IMR-90 (cell line): Measurements from ENCODE around the gene KIF21A. TPM values are rescaled to one million over a fixed set of nuclear protein-coding genes. Genes with fewer than 3 reads are reported as not detected.

ENCODE experiments used
- ATAC-seq: fragments of 200-7000 bp; cut with Tn5 transposase; 2 replicates; pipeline ENCODE4 v1.9.1; 2020; ENCODE audit warnings: low read depth, mild to moderate bottlenecking, moderate library complexity
- BruUV-seq: library from RNA; stranded (reverse); fragments of 400-500 nt; replicated peaks from 2 replicates; lab custom pipeline; 2021; lab: Mats Ljungman, UMichigan
- CTCF ChIA-PET: fragments of 300-600 bp; formaldehyde crosslinking; extraction: SDS; loops from one replicate; lab custom pipeline; 2021; ENCODE audit warnings: antibody characterized with exemption; lab: Yijun Ruan, JAX
- POLR2A ChIA-PET: fragments of 300-600 bp; sonication (Branson Sonifier 250); formaldehyde crosslinking; loops from one replicate; lab custom pipeline; 2022; ENCODE audit warnings: antibody characterized with exemption; ENCODE audit not compliant: unreplicated experiment; lab: Charles Lee
- DNase-seq: peaks from one replicate; pipeline ENCODE4 v3.0.0; 2013
- H2AFZ ChIP-seq: replicated peaks from 2 replicates; pipeline ENCODE3; 2013; ENCODE audit warnings: low read length, mild to moderate bottlenecking; ENCODE audit not compliant: poor library complexity
- H2AK5ac ChIP-seq: 2 replicates; pipeline ENCODE4 v1.6.1; 2013; ENCODE audit warnings: low read depth, low read length, inconsistent platforms
- H2AK9ac ChIP-seq: replicated peaks from 2 replicates; pipeline ENCODE3; 2013; ENCODE audit warnings: mild to moderate bottlenecking, low read depth, low read length, moderate library complexity; ENCODE audit not compliant: poor library complexity
- H2BK120ac ChIP-seq: 2 replicates; pipeline ENCODE4 v1.6.1; 2013; ENCODE audit warnings: low read depth, low read length, inconsistent platforms
- H2BK15ac ChIP-seq: 3 replicates; pipeline ENCODE4 v1.6.1; 2013; ENCODE audit warnings: low read depth, low read length, inconsistent platforms
- H2BK20ac ChIP-seq: 2 replicates; pipeline ENCODE4 v1.6.1; 2013; ENCODE audit warnings: low read depth, mild to moderate bottlenecking, inconsistent platforms, low read length, moderate library complexity
- H2BK5ac ChIP-seq: 2 replicates; pipeline ENCODE4 v1.6.1; 2013; ENCODE audit warnings: mild to moderate bottlenecking, low read depth, low read length, inconsistent platforms; ENCODE audit not compliant: poor library complexity, severe bottlenecking
- H3K14ac ChIP-seq: replicated peaks from 2 replicates; pipeline ENCODE4 v1.6.1; 2013; ENCODE audit warnings: low read depth, low read length, inconsistent platforms
- H3K18ac ChIP-seq: 2 replicates; pipeline ENCODE4 v1.6.1; 2013; ENCODE audit warnings: low read depth, low read length, control low read depth
- H3K23ac ChIP-seq: 2 replicates; pipeline ENCODE4 v1.6.1; 2013; ENCODE audit warnings: low read depth, low read length, inconsistent platforms
- H3K27ac ChIP-seq: 2 replicates; pipeline ENCODE4 v1.5.1; 2013; ENCODE audit warnings: mild to moderate bottlenecking, control low read depth, low read length; ENCODE audit not compliant: insufficient read depth
- H3K27me3 ChIP-seq: 2 replicates; pipeline ENCODE4 v1.6.1; 2013; ENCODE audit warnings: low read length; ENCODE audit not compliant: control insufficient read depth, insufficient read depth
- H3K36me3 ChIP-seq: 2 replicates; pipeline ENCODE4 v1.6.1; 2013; ENCODE audit warnings: low read length, mixed read lengths; ENCODE audit not compliant: control insufficient read depth, insufficient read depth
- H3K4ac ChIP-seq: 2 replicates; pipeline ENCODE4 v1.6.1; 2013; ENCODE audit warnings: low read depth, low read length, inconsistent platforms
- H3K4me1 ChIP-seq: 2 replicates; pipeline ENCODE4 v1.6.1; 2013; ENCODE audit warnings: low read length, mixed read lengths; ENCODE audit not compliant: control insufficient read depth, insufficient read depth
- H3K4me2 ChIP-seq: 2 replicates; pipeline ENCODE4 v1.6.1; 2013; ENCODE audit warnings: low read depth, mild to moderate bottlenecking, control low read depth, low read length, moderate library complexity
- H3K4me3 ChIP-seq: 2 replicates; pipeline ENCODE4 v1.5.1; 2013; ENCODE audit warnings: low read depth, mild to moderate bottlenecking, control low read depth, low read length, moderate library complexity; ENCODE audit not compliant: insufficient read depth
- H3K56ac ChIP-seq: 2 replicates; pipeline ENCODE4 v1.6.1; 2013; ENCODE audit warnings: low read length, inconsistent platforms; ENCODE audit not compliant: insufficient read depth; ENCODE audit errors: extremely low read depth
- H3K79me1 ChIP-seq, 2 experiments: 2 replicates each; pipeline ENCODE4 v1.6.1; 2013; ENCODE audit warnings: low read length in 2 of 2, inconsistent platforms in 1 of 2, low read depth in 1 of 2
- H3K9ac ChIP-seq: 2 replicates; pipeline ENCODE4 v1.6.1; 2013; ENCODE audit warnings: low read depth, low read length, control low read depth
- H3K9me1 ChIP-seq: 2 replicates; pipeline ENCODE4 v1.6.1; 2013; ENCODE audit warnings: low read length, inconsistent platforms; ENCODE audit not compliant: insufficient read depth
- H3K9me3 ChIP-seq: 2 replicates; pipeline ENCODE4 v1.6.1; 2013; ENCODE audit warnings: low read length; ENCODE audit not compliant: control insufficient read depth, insufficient read depth
- H4K20me1 ChIP-seq: 2 replicates; pipeline ENCODE4 v1.6.1; 2013; ENCODE audit warnings: low read length, inconsistent platforms; ENCODE audit not compliant: insufficient read depth
- H4K5ac ChIP-seq: 2 replicates; pipeline ENCODE4 v1.6.1; 2013; ENCODE audit warnings: mild to moderate bottlenecking, low read depth, low read length, control low read depth
- H4K8ac ChIP-seq, 2 experiments: 2 replicates each; pipeline ENCODE4 v1.6.1; 2013; ENCODE audit warnings: low read depth in 2 of 2, low read length in 2 of 2, control low read depth in 1 of 2, inconsistent platforms in 1 of 2
- H4K91ac ChIP-seq: 2 replicates; pipeline ENCODE4 v1.6.1; 2013; ENCODE audit warnings: low read depth, low read length, inconsistent platforms; ENCODE audit not compliant: insufficient read depth
- CEBPB ChIP-seq: IDR thresholded peaks from 2 replicates; pipeline ENCODE4 v1.6.1; 2012; ENCODE audit warnings: low read depth, low read length, improper control_type of control experiment
- CTCF ChIP-seq: conservative IDR thresholded peaks from 2 replicates; pipeline ENCODE4 v1.5.1; 2012; ENCODE audit warnings: mild to moderate bottlenecking, low read depth, low read length, improper control_type of control experiment
- ELK1 ChIP-seq: fragments of 150-350 bp; IDR thresholded peaks from 2 replicates; pipeline ENCODE4 v1.6.1; 2016; ENCODE audit warnings: low read depth, mild to moderate bottlenecking, low read length, moderate library complexity, borderline replicate concordance
- MAZ ChIP-seq: IDR thresholded peaks from 2 replicates; pipeline ENCODE4 v1.6.1; 2012; ENCODE audit warnings: low read depth, mild to moderate bottlenecking, low read length, improper control_type of control experiment, moderate library complexity, borderline replicate concordance
- POLR2A ChIP-seq: IDR thresholded peaks from 2 replicates; pipeline ENCODE4 v1.6.1; 2012; ENCODE audit warnings: mild to moderate bottlenecking, low read depth, low read length
- RCOR1 ChIP-seq: IDR thresholded peaks from 2 replicates; pipeline ENCODE4 v1.6.1; 2012; ENCODE audit warnings: mild to moderate bottlenecking, low read length, improper control_type of control experiment; ENCODE audit not compliant: insufficient replicate concordance
- RFX5 ChIP-seq: IDR thresholded peaks from 2 replicates; pipeline ENCODE4 v1.8.0; 2012; ENCODE audit warnings: low read depth, mild to moderate bottlenecking, low read length, moderate library complexity
- WGBS, 2 experiments: methylation state at CpG; one replicate each; pipeline versions ENCODE4 v1.1.5 to v1.1.7; 2013; ENCODE audit warnings: missing lambda C conversion rate in 2 of 2; ENCODE audit not compliant: insufficient read length in 1 of 2; ENCODE audit errors: extremely low coverage in 2 of 2; 5-methylcytosine and 5-hydroxymethylcytosine counted together
- dilution Hi-C: fragments of 300-500 bp; cut with HindIII; formaldehyde crosslinking; loops from one replicate; pipeline ENCODE4 v1.14.3; 2018; ENCODE audit warnings: low sequenced_read_pairs; ENCODE audit not compliant: unreplicated experiment
- in situ Hi-C: fragments of 300-500 bp; cut with MboI; formaldehyde crosslinking; loops from 3 replicates; pipeline ENCODE4 v1.14.3; 2019; ENCODE audit warnings: low sequenced_read_pairs, inconsistent platforms, mixed read lengths
- intact Hi-C: fragments of 100-400 bp; cut with micrococcal nuclease; formaldehyde crosslinking; loops from 2 replicates; pipeline ENCODE4 v1.10.0; 2022
- polyA plus RNA-seq, 3 experiments: library from polyadenylated mRNA; depleted of rRNA; stranded (reverse); fragments of >200 nt; gene quantifications; 2 replicates each; pipeline ENCODE4 v1.2.3, GENCODE V29; 2012; ENCODE audit warnings: low replicate concordance in 1 of 3
- total RNA-seq: library from RNA; depleted of rRNA; stranded (reverse); fragments of >200 nt; gene quantifications from 2 replicates; pipeline ENCODE4 v1.2.3, GENCODE V29; 2012

Gene KIF21A
- total and polyA plus RNA-seq, 2 of the 4 experiments (the other 2 are of a cell fraction) = 0.38 to 1.1 TPM

DNA sequence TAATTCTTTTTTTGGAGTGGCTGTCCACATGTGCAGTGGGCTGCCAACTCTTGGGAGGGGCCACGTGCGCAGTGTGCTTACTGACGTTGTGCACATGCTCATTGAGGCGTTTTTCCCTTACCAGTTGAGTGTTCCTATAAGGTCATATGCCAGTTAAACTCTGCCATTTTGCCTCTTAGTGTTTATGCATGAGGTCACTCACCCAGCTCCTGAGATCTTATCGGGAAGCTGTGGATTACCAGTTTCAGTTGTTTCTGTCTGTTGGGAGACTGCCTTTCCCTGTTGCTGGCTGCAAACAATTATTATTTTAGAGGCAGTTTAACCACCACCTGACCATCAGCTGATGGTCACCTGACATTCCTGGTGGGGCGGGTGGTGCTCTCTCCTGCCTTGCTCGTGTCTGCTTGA, 16.1 kb upstream of the KIF21A start:
- H3K4me2 ChIP-seq = no peak overlapping the region
- no peak for DNase-seq
- no peak overlapping the region for H2BK15ac ChIP-seq
- no peak overlapping the region for H4K91ac ChIP-seq
- H4K8ac ChIP-seq = no peak overlapping the region
- H3K36me3 ChIP-seq = no peaks in the 10 kb centered on the region
- no peaks in the 10 kb centered on the region for H4K20me1 ChIP-seq
- dilution Hi-C loops (no loop called here), in situ Hi-C loops (no loop called here), intact Hi-C loops (no loop called here)
- no peak overlapping the region for H3K14ac ChIP-seq
- H3K4me3 ChIP-seq = no peak overlapping the region
- no peak overlapping the region for H2BK20ac ChIP-seq
- no TSS peak for BruUV-seq
- H2BK5ac ChIP-seq = no peak overlapping the region
- no peak overlapping the region for H3K27ac ChIP-seq
- 63% methylated on average over 4 of the region's 7 CpGs; no CpG with 5 or more reads in 1 of the 2 experiments for WGBS, 2 experiments
- H3K4me1 ChIP-seq = no peaks in the 10 kb centered on the region
- no peak for ATAC-seq
- no peak overlapping the region for H4K5ac ChIP-seq
- H3K9me3 ChIP-seq = no peaks in the 10 kb centered on the region
- H3K56ac ChIP-seq = no peak overlapping the region
- no peak overlapping the region for H2BK120ac ChIP-seq
- H3K4ac ChIP-seq = no peak overlapping the region
- ChIA-PET CTCF (no interaction called here), POLR2A (no interaction called here)
- no peak overlapping the region for H3K9ac ChIP-seq
- TF ChIP-seq RFX5 (no peak), CTCF (no peak), ELK1 (no peak), RCOR1 (no peak), POLR2A (no peak), CEBPB (no peak), MAZ (no peak)
- no peak overlapping the region for H3K23ac ChIP-seq
- no peaks in the 10 kb centered on the region for H3K9me1 ChIP-seq
- H2AK9ac ChIP-seq = no peak overlapping the region
- H3K27me3 ChIP-seq = no peaks in the 10 kb centered on the region
- H2AK5ac ChIP-seq = no peak overlapping the region
- no peaks in the 10 kb centered on the region for H3K79me1 ChIP-seq
- H2AFZ ChIP-seq = no peak overlapping the region
- no peak overlapping the region for H3K18ac ChIP-seq
